Left ventricle myocardium inferior (tissue), 1 donor: ENCODE data around the gene TMEM54. TPM values are rescaled to one million over a fixed set of nuclear protein-coding genes. Genes with fewer than 3 reads are reported as not detected.

Experiments used
- DNase-seq: peaks from one replicate; pipeline ENCODE4 v3.0.0-alpha.2; 2020
- H3K27ac ChIP-seq: fragments of 200-600 bp; replicated peaks from 2 replicates; pipeline ENCODE4 v1.8.0; 2021
- H3K27me3 ChIP-seq: fragments of 200-600 bp; 2 replicates; pipeline ENCODE4 v1.8.0; 2021; ENCODE audit warnings: low read depth
- H3K36me3 ChIP-seq: fragments of 200-600 bp; 2 replicates; pipeline ENCODE4 v1.8.0; 2021
- H3K4me1 ChIP-seq: fragments of 200-600 bp; 2 replicates; pipeline ENCODE4 v1.8.0; 2021
- H3K4me3 ChIP-seq: fragments of 200-600 bp; 2 replicates; pipeline ENCODE4 v1.8.0; 2021; ENCODE audit warnings: mild to moderate bottlenecking, moderate library complexity
- H3K9me3 ChIP-seq: fragments of 200-600 bp; replicated peaks from 2 replicates; pipeline ENCODE4 v1.8.0; 2021
- CTCF ChIP-seq: fragments of 200-600 bp; IDR thresholded peaks from 2 replicates; pipeline ENCODE4 v1.8.0; 2021; ENCODE audit warnings: antibody characterized with exemption, mild to moderate bottlenecking, borderline replicate concordance
- intact Hi-C: fragments of 100-400 bp; cut with micrococcal nuclease; formaldehyde crosslinking; loops from one replicate; pipeline ENCODE4 v1.11.0; 2022
- total RNA-seq: library from RNA; stranded (reverse); fragmentation: NEBNext Ultra II Directional; extraction: Animal tissue kit (Norgen Biotek cat#: 25700); gene quantifications from one replicate; pipeline ENCODE4 v1.2.1, GENCODE V29; 2021
- donor health status: DM: no; HTN: yes; CAD: no; lungs with severe emphysema.

The TMEM54 gene
- total RNA-seq, 1 donor from 2014 or later, result 14.2 TPM

- intact Hi-C loops, result no loop called here
- H3K36me3 ChIP-seq, result no peaks in the 10 kb centered on the region
- H3K27ac ChIP-seq, result no peak overlapping the region
- TF ChIP-seq CTCF, result no peak
- H3K4me1 ChIP-seq, result peaks cover 26% of the 10 kb centered on the region
- no peak overlapping the region for H3K4me3 ChIP-seq
- peaks cover 97% of the 10 kb centered on the region for H3K27me3 ChIP-seq
- no peak for DNase-seq
- H3K9me3 ChIP-seq, result no peaks in the 10 kb centered on the region
Measured at GRCh38 chr1:32890516-32891240, 10.5 kb downstream of the TMEM54 start.

DNA sequence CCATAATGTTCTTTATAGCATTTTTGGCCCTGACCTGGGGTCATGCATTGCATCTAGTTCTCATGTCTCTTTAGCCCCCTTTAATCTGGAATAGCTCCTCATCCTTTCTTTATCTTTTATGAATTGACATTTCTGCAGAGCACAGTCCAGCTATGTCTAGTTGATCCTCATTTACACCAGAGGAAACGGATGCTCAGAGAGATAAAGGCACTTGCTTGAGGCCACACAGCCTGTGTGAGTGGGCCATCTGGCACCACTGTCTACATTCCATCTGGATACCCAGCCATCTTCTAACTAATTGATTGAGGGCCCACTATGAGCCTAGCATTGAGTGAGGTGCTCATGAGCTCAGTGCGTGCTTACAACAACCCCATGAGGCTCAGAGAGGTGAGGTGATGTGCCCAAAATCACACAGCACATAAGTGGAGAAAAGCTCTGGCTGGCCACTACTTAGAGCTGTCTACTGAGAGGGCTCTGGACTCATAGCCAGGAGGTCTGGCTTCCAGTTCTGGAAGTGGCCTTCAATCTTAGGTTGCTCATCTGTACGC lies 11.4 kb downstream of the TMEM54 start:
- intact Hi-C loops, result no loop called here

DNA sequence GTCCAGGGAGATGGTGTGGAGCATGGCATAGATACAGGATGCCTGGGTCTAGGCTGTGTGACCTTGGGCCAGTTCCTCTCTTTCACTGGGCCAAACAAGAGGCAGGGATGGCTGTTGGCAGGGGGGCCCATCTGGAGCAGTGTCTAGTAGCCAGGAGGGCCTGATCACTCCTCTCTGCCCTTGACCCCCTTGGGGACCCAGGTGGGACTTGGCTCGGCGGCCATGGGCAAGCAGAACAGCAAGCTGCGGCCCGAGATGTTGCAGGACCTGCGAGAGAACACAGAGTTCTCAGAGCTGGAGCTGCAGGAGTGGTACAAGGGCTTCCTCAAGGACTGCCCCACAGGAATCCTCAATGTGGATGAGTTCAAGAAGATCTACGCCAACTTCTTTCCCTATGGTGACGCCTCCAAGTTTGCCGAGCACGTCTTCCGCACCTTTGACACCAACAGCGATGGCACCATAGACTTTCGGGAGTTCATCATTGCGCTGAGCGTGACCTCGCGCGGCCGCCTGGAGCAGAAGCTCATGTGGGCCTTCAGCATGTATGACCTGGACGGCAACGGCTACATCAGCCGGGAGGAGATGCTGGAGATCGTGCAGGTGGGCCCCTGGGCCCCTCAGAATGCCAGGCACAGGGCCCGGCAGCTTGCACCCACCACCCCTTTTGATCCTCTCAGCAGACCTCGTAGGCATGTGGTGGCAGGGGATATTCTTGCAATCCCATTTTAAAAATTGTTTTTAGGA lies 12.3 kb downstream of the TMEM54 start:
- H3K9me3 ChIP-seq, result no peaks in the 10 kb centered on the region
- peaks cover 24% of the 10 kb centered on the region for H3K4me1 ChIP-seq
- no peak overlapping the region for H3K4me3 ChIP-seq
- TF ChIP-seq CTCF, result no peak
- H3K36me3 ChIP-seq, result no peaks in the 10 kb centered on the region
- no peak for DNase-seq
- peaks cover 100% of the 10 kb centered on the region for H3K27me3 ChIP-seq
- no peak overlapping the region for H3K27ac ChIP-seq
- intact Hi-C loops, result no loop called here

More for the DNA sequence above, 11.4 kb downstream of the TMEM54 start:
- DNase-seq, result no peak
- H3K4me1 ChIP-seq, result peaks cover 26% of the 10 kb centered on the region
- H3K36me3 ChIP-seq, result no peaks in the 10 kb centered on the region
- H3K27me3 ChIP-seq, result peaks cover 100% of the 10 kb centered on the region
- no peak overlapping the region for H3K27ac ChIP-seq
- H3K9me3 ChIP-seq, result no peaks in the 10 kb centered on the region
- TF ChIP-seq CTCF, result no peak
- no peak overlapping the region for H3K4me3 ChIP-seq

DNA sequence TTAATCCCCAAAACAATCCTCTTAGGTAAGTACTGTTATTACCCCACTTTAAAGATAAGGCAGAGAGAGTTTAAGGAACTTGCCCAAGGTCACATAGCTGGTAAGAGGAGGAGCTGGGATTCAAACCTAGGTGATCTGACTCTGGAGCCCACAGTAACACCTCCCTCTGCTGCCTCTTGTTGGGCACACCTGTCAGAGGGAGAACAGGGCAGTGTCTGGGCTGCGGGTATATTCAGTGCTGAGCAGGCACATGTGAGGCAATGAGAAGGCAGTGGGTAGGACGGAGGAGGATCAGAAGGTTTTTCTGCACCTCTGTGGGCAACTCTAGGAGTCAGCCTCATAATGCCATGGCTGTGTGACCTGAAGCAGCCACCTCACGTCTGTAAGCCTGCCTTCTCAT lies 13.1 kb downstream of the TMEM54 start:
- intact Hi-C loops, result no loop called here

GRCh38 chr1:32887623-32888022 lies 13.6 kb downstream of the TMEM54 start:
- intact Hi-C loops, result no loop called here
- Histone ChIP-seq H3K27me3 (peaks cover 92% of the 10 kb centered on the region), H3K4me3 (no peak overlapping the region), H3K27ac (no peak overlapping the region), H3K9me3 (no peaks in the 10 kb centered on the region), H3K4me1 (peaks cover 13% of the 10 kb centered on the region), H3K36me3 (no peaks in the 10 kb centered on the region)
- TF ChIP-seq CTCF, result no peak
- DNase-seq, result no peak

More for the DNA sequence above, 13.1 kb downstream of the TMEM54 start:
- Histone ChIP-seq H3K27me3 (peaks cover 97% of the 10 kb centered on the region), H3K27ac (no peak overlapping the region), H3K36me3 (no peaks in the 10 kb centered on the region), H3K4me3 (no peak overlapping the region), H3K9me3 (no peaks in the 10 kb centered on the region), H3K4me1 (peaks cover 17% of the 10 kb centered on the region)
- no peak for TF ChIP-seq CTCF
- DNase-seq, result no peak
